Psoas muscle (tissue), 8 donors: ENCODE results near the gene FBXL7. TPM values are rescaled to one million over a fixed set of nuclear protein-coding genes. Genes with fewer than 3 reads are reported as not detected.

Experiments used
- ATAC-seq, 4 donors: fragments of 200-7000 bp; cut with Tn5 transposase; one replicate each; pipeline ENCODE4 v1.9.1; 2020; ENCODE audit warnings: moderate library complexity in 3 of 4, mild to moderate bottlenecking in 2 of 4
- DNase-seq, 2 donors: peaks; one replicate each; pipeline ENCODE4 v3.0.0-alpha.2; 2020
- H3K27ac ChIP-seq: fragments of 200-600 bp; one replicate; pipeline ENCODE4 v1.8.0; 2022
- H3K27me3 ChIP-seq, 3 donors: fragments of 200-600 bp in 1 of 3; one replicate each; pipeline versions ENCODE4 v1.6.1 to v1.8.0; 2013 to 2022; ENCODE audit warnings: low read length in 2 of 3, mild to moderate bottlenecking in 2 of 3, moderate library complexity in 1 of 3; ENCODE audit not compliant: insufficient read depth in 3 of 3
- H3K36me3 ChIP-seq, 2 donors: fragments of 200-600 bp in 1 of 2; one replicate each; pipeline versions ENCODE4 v1.6.1 to v1.8.0; 2013 to 2022; ENCODE audit warnings: low read depth in 1 of 2, mild to moderate bottlenecking in 1 of 2, moderate library complexity in 1 of 2; ENCODE audit not compliant: insufficient read depth in 1 of 2
- H3K4me1 ChIP-seq: fragments of 200-600 bp; one replicate; pipeline ENCODE4 v1.8.0; 2022
- H3K4me3 ChIP-seq: fragments of 200-600 bp; one replicate; pipeline ENCODE4 v1.8.0; 2022; ENCODE audit warnings: mild to moderate bottlenecking
- H3K9me3 ChIP-seq: fragments of 200-600 bp; one replicate; pipeline ENCODE4 v1.8.0; 2022
- CTCF ChIP-seq: fragments of 200-600 bp; IDR thresholded peaks from one replicate; pipeline ENCODE4 v1.8.0; 2022; ENCODE audit warnings: antibody characterized with exemption
- WGBS, 3 donors: extraction: QIAGEN DNeasy Blood & Tissue Kit; methylation state at CpG; one replicate each; pipeline versions ENCODE4 v1.1.6 to v1.1.7; 2013; 5-methylcytosine and 5-hydroxymethylcytosine counted together
- intact Hi-C, 2 donors: fragments of 100-400 bp; cut with DNase I; formaldehyde crosslinking; loops; one replicate each; pipeline versions ENCODE4 v1.11.0 to v1.14.2; 2022
- polyA plus RNA-seq, 3 donors: library from polyadenylated mRNA; stranded (reverse); fragments of 200-250 nt; gene quantifications; one replicate each; pipeline ENCODE4 v1.2.3, GENCODE V29; 2013
- total RNA-seq, 4 donors: library from RNA; stranded (reverse); fragmentation: NEBNext Ultra II Directional in 2 of 4; extraction: Animal tissue kit (Norgen Biotek cat#: 25700) in 2 of 4; gene quantifications; one replicate each; pipeline versions ENCODE4 v1.2.1 to v1.2.4, GENCODE V29; 2021 to 2023
- donor health status: healthy with polysubstance abuse.
- donor health status: DM: no; HTN: no; CAD: no; lungs with moderate emphysema.
- donor health status: Bipolar disorder and iron deficiency.
- donor health status: healthy.
- donor health status: DM: yes; HTN: yes; CAD: no.
- donor health status: DM: no; HTN: no; CAD: no.
- donor health status: DM: no; HTN: no; CAD: no.
- donor health status: DM: yes; HTN: yes; CAD: no.

The FBXL7 gene
- total and polyA plus RNA-seq, 7 donors: 1.6 to 7.5 (median 2.6) TPM

- peak in 3 of 4 donors; percentile 37 to 54 (median 51) for ATAC-seq
- intact Hi-C loops: no loop called here
- no peak overlapping the region for H3K4me3 ChIP-seq
- TF ChIP-seq CTCF: no peak
- no peaks in the 10 kb centered on the region for H3K9me3 ChIP-seq
- H3K4me1 ChIP-seq: no peaks in the 10 kb centered on the region
- peak in 1 of 2 donors; percentile 23 for DNase-seq
- no peaks in the 10 kb centered on the region for H3K27me3 ChIP-seq
- WGBS, 3 donors: 14 to 19% (median 18%) methylated on average over 3 of the region's 3 CpGs
- no peaks in the 10 kb centered on the region for H3K36me3 ChIP-seq
- H3K27ac ChIP-seq: no peak overlapping the region
Observed at GRCh38 chr5:15510831-15511230, 10.9 kb downstream of the FBXL7 start.

- Histone ChIP-seq H3K27me3 (no peaks in the 10 kb centered on the region), H3K36me3 (no peaks in the 10 kb centered on the region), H3K9me3 (no peaks in the 10 kb centered on the region), H3K27ac (no peak overlapping the region), H3K4me1 (no peaks in the 10 kb centered on the region), H3K4me3 (no peak overlapping the region)
- 77 to 81% (median 81%) methylated on average over 2 of the region's 2 CpGs for WGBS, 3 donors
- DNase-seq (no peak), ATAC-seq (no peak)
- TF ChIP-seq CTCF: no peak
- intact Hi-C loops: no loop called here
Observed at GRCh38 chr5:15513431-15513830, 13.5 kb downstream of the FBXL7 start.

DNA sequence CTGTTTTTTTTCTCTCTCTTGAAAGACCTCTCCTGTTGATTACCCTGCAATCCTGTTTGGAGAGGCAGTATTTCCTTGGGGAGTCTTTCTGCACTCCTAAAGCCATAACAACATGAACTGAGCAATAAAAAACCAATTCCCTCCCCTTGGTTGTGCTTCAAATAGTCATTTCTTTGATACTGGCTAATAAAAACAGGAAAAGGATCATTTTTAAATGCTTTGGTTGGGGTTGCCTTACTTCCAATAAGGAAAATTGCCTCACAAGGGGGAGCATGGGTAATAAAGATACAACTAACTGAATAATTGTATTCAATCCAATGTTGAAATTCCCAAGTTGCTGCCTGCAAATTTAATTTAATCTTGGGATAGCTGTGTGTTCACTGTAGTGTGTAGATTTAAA, 13.9 kb downstream of the FBXL7 start:
- Histone ChIP-seq H3K4me1 (no peaks in the 10 kb centered on the region), H3K9me3 (no peaks in the 10 kb centered on the region), H3K4me3 (no peak overlapping the region), H3K27ac (no peak overlapping the region), H3K36me3 (no peaks in the 10 kb centered on the region), H3K27me3 (no peaks in the 10 kb centered on the region)
- intact Hi-C loops: no loop called here
- ATAC-seq (no peak), DNase-seq (no peak)
- TF ChIP-seq CTCF: no peak

DNA sequence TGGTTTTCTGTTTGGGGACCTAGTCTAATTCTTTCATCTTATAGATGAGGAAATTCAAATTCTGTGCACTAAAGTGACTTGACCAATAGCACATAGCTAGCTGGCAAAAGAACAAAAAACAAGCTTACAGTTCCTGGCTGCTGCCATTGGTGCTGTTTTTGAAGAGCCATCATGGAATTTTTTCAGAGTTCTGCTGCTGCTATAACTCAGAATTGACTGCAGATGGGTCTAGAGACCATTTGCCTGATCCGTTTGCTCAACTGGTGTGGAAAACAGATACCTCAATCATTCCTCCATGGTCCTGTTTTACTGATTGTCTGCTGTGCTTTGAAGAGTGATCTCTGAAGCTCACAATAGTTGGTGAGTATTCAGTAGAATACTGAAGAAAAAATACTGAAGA, 15.2 kb downstream of the FBXL7 start:
- intact Hi-C loops: no loop called here
- H3K9me3 ChIP-seq: no peaks in the 10 kb centered on the region
- ATAC-seq (no peak), DNase-seq (no peak)
- H3K27ac ChIP-seq: no peak overlapping the region
- H3K4me1 ChIP-seq: no peaks in the 10 kb centered on the region
- TF ChIP-seq CTCF: no peak
- WGBS, 3 donors: 38 to 67% (median 45%) methylated on average over 1 of the region's 1 CpG
- H3K36me3 ChIP-seq: no peaks in the 10 kb centered on the region
- no peak overlapping the region for H3K4me3 ChIP-seq
- no peaks in the 10 kb centered on the region for H3K27me3 ChIP-seq

GRCh38 chr5:15516486-15516885, 16.5 kb downstream of the FBXL7 start:
- Histone ChIP-seq H3K9me3 (no peaks in the 10 kb centered on the region), H3K36me3 (no peaks in the 10 kb centered on the region), H3K4me1 (no peaks in the 10 kb centered on the region), H3K4me3 (no peak overlapping the region), H3K27ac (no peak overlapping the region), H3K27me3 (no peaks in the 10 kb centered on the region)
- ATAC-seq (no peak), DNase-seq (no peak)
- 92 to 95% (median 92%) methylated on average over 12 of the region's 12 CpGs for WGBS, 3 donors
- intact Hi-C loops: no loop called here
- TF ChIP-seq CTCF: no peak
